K562 (cell line): ENCODE results near the gene LMAN1L. TPM values are rescaled to one million over a fixed set of nuclear protein-coding genes. Genes with fewer than 3 reads are reported as not detected.

ENCODE experiments used
- E2F6 ChIP-seq, 2 experiments: IDR thresholded peaks; 2 replicates each; pipeline ENCODE4 v1.6.1; 2011; ENCODE audit warnings: borderline replicate concordance in 1 of 2, control low read depth in 1 of 2, low read depth in 1 of 2, low read length in 1 of 2, mild to moderate bottlenecking in 1 of 2, mixed read lengths in 1 of 2, moderate library complexity in 1 of 2; ENCODE audit not compliant: insufficient read depth in 1 of 2, insufficient read length in 1 of 2, poor library complexity in 1 of 2, severe bottlenecking in 1 of 2; ENCODE audit errors: extremely low read depth in 1 of 2
- ELF1 ChIP-seq: fragments of 200-800 bp; sonication (Bioruptor generic); IDR thresholded peaks from 2 replicates; pipeline ENCODE4 v1.6.1; 2016; ENCODE audit warnings: missing genetic modification characterization, missing compliant biosample characterization
- HMGXB4 ChIP-seq: sonication (generic); formaldehyde crosslinking; IDR thresholded peaks from 2 replicates; pipeline ENCODE4 v1.8.1; 2023; ENCODE audit warnings: mild to moderate bottlenecking, missing genetic modification reagents
- MTA3 ChIP-seq: fragments of 450-650 bp; formaldehyde crosslinking; IDR thresholded peaks from 2 replicates; pipeline ENCODE4 v1.6.1; 2017; ENCODE audit warnings: mild to moderate bottlenecking, borderline replicate concordance
- MYC ChIP-seq, 2 experiments: fragments of 250-450 bp in 1 of 2; sonication (Bioruptor Pico) in 1 of 2; IDR thresholded peaks; 2 replicates each; pipeline versions ENCODE4 v1.5.1 to v1.6.1; 2012 to 2021; ENCODE audit warnings: low read depth in 2 of 2, borderline replicate concordance in 1 of 2, improper control_type of control experiment in 1 of 2, low read length in 1 of 2, mild to moderate bottlenecking in 1 of 2, moderate library complexity in 1 of 2
- NR2C2 ChIP-seq, 2 experiments: fragments of 200-800 bp in 1 of 2; sonication (Bioruptor generic) in 1 of 2; sonication (generic) in 1 of 2; formaldehyde crosslinking in 1 of 2; IDR thresholded peaks; 2 replicates each; pipeline versions ENCODE4 v1.6.1 to v1.8.0; 2016 to 2022; ENCODE audit warnings: mild to moderate bottlenecking in 1 of 2, missing compliant biosample characterization in 1 of 2, missing genetic modification characterization in 1 of 2, missing genetic modification reagents in 1 of 2
- SMAD4 ChIP-seq: fragments of 250-450 bp; sonication (Bioruptor Pico); conservative IDR thresholded peaks from 2 replicates; pipeline ENCODE4 v1.8.0; 2021; ENCODE audit warnings: inconsistent platforms, mild to moderate bottlenecking, moderate library complexity
- SPI1 ChIP-seq: IDR thresholded peaks from 2 replicates; pipeline ENCODE4 v1.6.1; 2011; ENCODE audit warnings: low read depth, low read length, control low read depth, borderline replicate concordance
- SRSF3 ChIP-seq: fragments of 200-400 bp; formaldehyde crosslinking; IDR thresholded peaks from 2 replicates; pipeline ENCODE4 v1.6.1; 2016; ENCODE audit warnings: mild to moderate bottlenecking, low read length, moderate library complexity; ENCODE audit not compliant: insufficient read depth
- UBTF ChIP-seq, 2 experiments: IDR thresholded peaks; 2 replicates each; pipeline ENCODE4 v1.6.1; 2012; ENCODE audit warnings: improper control_type of control experiment in 2 of 2, low read depth in 2 of 2, low read length in 2 of 2, borderline replicate concordance in 1 of 2
- YY1 ChIP-seq, 3 experiments: IDR thresholded peaks; 2 replicates each; pipeline ENCODE4 v1.6.1; 2011; ENCODE audit warnings: low read length in 2 of 3, mild to moderate bottlenecking in 2 of 3, moderate library complexity in 2 of 3, borderline replicate concordance in 1 of 3, control low read depth in 1 of 3, low read depth in 1 of 3; ENCODE audit not compliant: insufficient read depth in 3 of 3, insufficient replicate concordance in 2 of 3, control insufficient read depth in 1 of 3, insufficient read length in 1 of 3; ENCODE audit errors: extremely low read depth in 1 of 3
- ZBTB17 ChIP-seq: fragments of 450-650 bp; formaldehyde crosslinking; IDR thresholded peaks from 2 replicates; pipeline ENCODE4 v1.4.0; 2020; ENCODE audit warnings: mild to moderate bottlenecking
- ZFX ChIP-seq: sonication (generic); formaldehyde crosslinking; IDR thresholded peaks from 2 replicates; pipeline ENCODE4 v1.8.0; 2022; ENCODE audit warnings: mild to moderate bottlenecking, missing genetic modification reagents, moderate library complexity
- ZNF239 ChIP-seq: fragments of 250-450 bp; sonication (Bioruptor Pico); IDR thresholded peaks from 2 replicates; pipeline ENCODE4 v1.4.0; 2020; ENCODE audit warnings: mild to moderate bottlenecking
- ZNF639 ChIP-seq, 2 experiments: fragments of 200-800 bp in 1 of 2; sonication (Bioruptor generic) in 1 of 2; sonication (generic) in 1 of 2; formaldehyde crosslinking in 1 of 2; IDR thresholded peaks in 1 of 2; conservative IDR thresholded peaks in 1 of 2; 2 replicates each; pipeline versions ENCODE4 v1.5.0 to v1.6.1; 2016 to 2020; ENCODE audit warnings: missing compliant biosample characterization in 1 of 2, missing genetic modification characterization in 1 of 2, missing genetic modification reagents in 1 of 2
- polyA plus RNA-seq, 8 experiments: library from polyadenylated mRNA; depleted of rRNA in 4 of 8; stranded (reverse) in 5 of 8; unstranded in 3 of 8; fragments of >200 nt; fragmentation: Nextera tagmentation in 2 of 8; fragmentation: Illumina TruSeq in 1 of 8; extraction: Ambion mirVana in 2 of 8; extraction: Trizol in 1 of 8; gene quantifications; 2 replicates each; pipeline versions ENCODE4 v1.2.1 to v1.2.3, GENCODE V29; 2011 to 2014; ENCODE audit warnings: inconsistent platforms in 1 of 8, missing spikeins in 1 of 8
- total RNA-seq, 7 experiments: library from RNA; depleted of rRNA in 6 of 7; stranded (reverse); fragments of >200 nt in 6 of 7; fragmentation: Illumina TruSeq in 2 of 7; extraction: Trizol in 2 of 7; gene quantifications; 2 replicates each; pipeline versions ENCODE4 v1.2.1 to v1.2.3, GENCODE V29; 2011 to 2021; ENCODE audit warnings: low replicate concordance in 1 of 7

The LMAN1L gene
- total and polyA plus RNA-seq, 9 of the 15 experiments (the other 6 are each of a cell fraction or from before 2014, with no cell fraction given): not detected

GRCh38 chr15:74781431-74782258 is 31.0 kb upstream of the LMAN1L start, which contains the start of gene CSK (continued):
- TF ChIP-seq UBTF (IDR thresholded peaks at IDR 0.05; ENCODE audit: borderline replicate concordance in 1 of 2, low read depth in 2 of 2, low read length in 2 of 2) (0 out of 4 replicates have a peak, but pooled peaks of 1 of the 2 experiments have one; percentile 29), E2F6 (IDR thresholded peaks at IDR 0.05; ENCODE audit: borderline replicate concordance in 1 of 2, extremely low read depth in 1 of 2, insufficient read depth in 1 of 2, insufficient read length in 1 of 2, low read depth in 1 of 2, low read length in 1 of 2, poor library complexity in 1 of 2, severe bottlenecking in 1 of 2) (peak in 1 of 2 experiments; percentile 87), HMGXB4 (peak; percentile 70; the same call in 1 of the 2 replicates), MTA3 (0 out of 2 replicates have a peak, but pooled peaks have one; percentile 44), YY1 (IDR thresholded peaks at IDR 0.05; ENCODE audit: borderline replicate concordance in 1 of 3, control insufficient read depth in 1 of 3, extremely low read depth in 1 of 3, insufficient read depth in 3 of 3, insufficient read length in 1 of 3, insufficient replicate concordance in 2 of 3, low read depth in 1 of 3, low read length in 2 of 3) (peak in 1 of 3 experiments; percentile 19), ZNF639 (CRISPR knock-in tag; conservative IDR thresholded peaks at IDR 0.05 in 1 of 2, IDR thresholded peaks at IDR 0.05 in 1 of 2) (peak in 1 of 2 experiments; percentile 52; a peak in 1 of 4 replicates), SMAD4 (CRISPR knock-in tag) (peak; percentile 61), MYC (IDR thresholded peaks at IDR 0.05; ENCODE audit: low read depth, low read length) (peak; percentile 45), MYC (CRISPR knock-in tag; IDR thresholded peaks at IDR 0.05; ENCODE audit: borderline replicate concordance, low read depth) (no peak), ELF1 (tag) (peak; percentile 24; the same call in 1 of the 2 replicates), ZBTB17 (CRISPR knock-in tag) (no peak), ZNF239 (CRISPR knock-in tag) (no peak), SRSF3 (no peak), ZFX (peak; percentile 34; the same call in 1 of the 2 replicates), NR2C2 (CRISPR knock-in tag; IDR thresholded peaks at IDR 0.05) (no peak), NR2C2 (tag; IDR thresholded peaks at IDR 0.05) (peak; percentile 3; the same call in 1 of the 2 replicates), SPI1 (peak; percentile 43; the same call in 1 of the 2 replicates)
